ENCODE results near the gene ST8SIA5.

DNA sequence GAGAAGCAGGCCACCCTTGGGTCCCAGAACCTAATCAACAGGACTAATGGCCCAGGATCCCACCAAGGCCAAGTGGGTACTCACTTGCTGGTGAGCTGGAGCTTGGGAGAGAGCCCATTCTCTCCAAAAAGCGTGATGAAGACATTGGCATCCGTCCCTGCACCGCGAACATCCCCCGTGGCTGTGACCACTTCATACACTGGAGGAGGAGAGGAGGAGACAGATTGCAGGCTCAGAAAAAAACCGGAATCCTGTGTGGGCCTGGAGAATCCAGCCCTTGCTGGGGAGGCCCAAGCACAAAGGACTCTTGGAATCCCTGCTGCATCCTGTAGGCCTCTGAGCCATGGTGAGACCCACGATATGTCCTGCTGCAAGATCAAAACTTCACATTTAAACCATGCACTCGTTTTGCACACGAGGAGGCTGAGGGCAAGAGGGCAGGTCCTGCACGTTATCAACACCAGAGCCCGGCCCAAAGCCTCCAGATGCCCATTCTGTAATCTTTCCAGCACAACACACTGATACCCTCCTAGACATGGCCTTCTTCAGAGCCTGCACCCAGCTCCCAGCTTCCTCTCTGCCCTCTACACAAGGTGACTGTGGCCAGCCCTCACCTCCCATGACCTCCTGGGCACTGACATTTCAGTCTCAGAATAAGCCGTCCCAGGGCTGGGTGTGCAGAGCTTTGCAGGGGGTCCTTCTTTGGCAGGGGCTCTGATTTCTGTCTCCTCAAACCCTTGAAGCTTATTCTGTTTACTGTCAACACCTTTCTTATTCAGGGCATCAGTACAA lies 107.6 kb downstream of the ST8SIA5 start:
- TF ChIP-seq L3MBTL2 (conservative IDR thresholded peaks at IDR 0.05) = no peak
- TF ChIP-seq PKNOX1 (IDR thresholded peaks at IDR 0.05) = no peak
- TF ChIP-seq FOXA1 (IDR thresholded peaks at IDR 0.05) = no peak
- TF ChIP-seq BHLHE40 (IDR thresholded peaks at IDR 0.05; ENCODE audit: borderline replicate concordance) = no peak
- no peak for TF ChIP-seq FOXM1 (IDR thresholded peaks at IDR 0.05; ENCODE audit: borderline replicate concordance)
- TF ChIP-seq HDGF (IDR thresholded peaks at IDR 0.05; ENCODE audit: borderline replicate concordance) = no peak
- TF ChIP-seq SP1 (IDR thresholded peaks at IDR 0.05) = no peak
- no peak for TF ChIP-seq TARDBP (IDR thresholded peaks at IDR 0.05)
